PFSK-1 (cell line): ENCODE measurements around the gene OTOP2.

Source experiments
- FOXP2 ChIP-seq: optimal IDR thresholded peaks from 2 replicates; pipeline ENCODE3; 2011; ENCODE audit warnings: borderline replicate concordance, control low read depth, inconsistent platforms; ENCODE audit not compliant: insufficient read depth; ENCODE audit errors: extremely low read length, extremely low read depth
- POLR2AphosphoS5 ChIP-seq: IDR thresholded peaks from 2 replicates; pipeline ENCODE4 v1.6.1; 2012; ENCODE audit warnings: low read depth, mild to moderate bottlenecking, control low read depth, low read length, moderate library complexity
- SIN3A ChIP-seq: IDR thresholded peaks from 2 replicates; pipeline ENCODE4 v1.6.1; 2012; ENCODE audit warnings: mild to moderate bottlenecking, low read length, moderate library complexity, borderline replicate concordance; ENCODE audit not compliant: insufficient read depth
- TAF1 ChIP-seq: IDR thresholded peaks from 2 replicates; pipeline ENCODE4 v1.6.1; 2012; ENCODE audit warnings: low read length, control low read depth, borderline replicate concordance; ENCODE audit not compliant: insufficient read depth

- TF ChIP-seq SIN3A = no peak
- TF ChIP-seq POLR2AphosphoS5 = no peak
- TF ChIP-seq TAF1 = no peak
- no peak for TF ChIP-seq FOXP2
These were observed 19.2 kb upstream of the OTOP2 start for GRCh38 chr17:74904687-74905409.
